CD4-positive, CD25-positive, alpha-beta regulatory T cell (primary cell): ENCODE data around the gene CHMP1A. TPM values are rescaled to one million over a fixed set of nuclear protein-coding genes. Genes with fewer than 3 reads are reported as not detected.
A peak's percentile ranks its signal among the peaks of the same experiment; 100 is the strongest.
"Not testable (repeated sequence)": the region's sequence is repeated elsewhere in the genome, so short reads cannot be mapped to it uniquely, and the experiment has no call there.

Experiments
- ATAC-seq, 2 donors: fragments of 150-1000 bp; cut with Tn5 transposase; one replicate each; pipeline ENCODE4 v1.10.0; 2021; ENCODE audit warnings: low read depth in 2 of 2, moderate number of reproducible peaks in 2 of 2, moderate library complexity in 1 of 2
- DNase-seq, 3 donors: peaks; one replicate each; pipeline versions ENCODE4 v3.0.0 to v3.0.0-alpha.2; 2012 to 2022; ENCODE audit warnings: mixed read lengths in 1 of 3
- H3K27ac ChIP-seq: one replicate; pipeline ENCODE4 v1.7.0; 2013; ENCODE audit warnings: mild to moderate bottlenecking, low read length; ENCODE audit not compliant: insufficient read depth, poor library complexity, severe bottlenecking
- H3K27me3 ChIP-seq: one replicate; pipeline ENCODE4 v1.7.0; 2013; ENCODE audit warnings: low read length; ENCODE audit not compliant: control insufficient read depth, insufficient read depth
- H3K36me3 ChIP-seq: one replicate; pipeline ENCODE4 v1.7.0; 2013; ENCODE audit warnings: mild to moderate bottlenecking, low read length, moderate library complexity; ENCODE audit not compliant: control insufficient read depth, insufficient read depth
- H3K4me1 ChIP-seq: 2 replicates; pipeline ENCODE4 v1.7.0; 2013; ENCODE audit warnings: mild to moderate bottlenecking, low read length; ENCODE audit not compliant: insufficient read depth, control insufficient read depth, poor library complexity, severe bottlenecking
- H3K4me3 ChIP-seq: one replicate; pipeline ENCODE4 v1.7.0; 2013; ENCODE audit warnings: low read depth, mild to moderate bottlenecking, low read length, moderate library complexity
- H3K9me3 ChIP-seq, 2 experiments: 1 replicate in 1 of 2; 2 replicates in 1 of 2; pipeline ENCODE4 v1.7.0; 2013; ENCODE audit warnings: low read length in 2 of 2, mild to moderate bottlenecking in 1 of 2, moderate library complexity in 1 of 2; ENCODE audit not compliant: control insufficient read depth in 2 of 2
- H3K27ac Mint-ChIP-seq, 3 donors: one replicate each; pipeline ENCODE4 v1.8.0; 2020 to 2022; ENCODE audit warnings: mild to moderate bottlenecking in 3 of 3, mixed read lengths in 3 of 3, moderate library complexity in 2 of 3
- H3K27me3 Mint-ChIP-seq: one replicate; pipeline ENCODE4 v1.8.0; 2022; ENCODE audit warnings: mild to moderate bottlenecking, mixed read lengths
- H3K36me3 Mint-ChIP-seq: one replicate; pipeline ENCODE4 v1.8.0; 2020; ENCODE audit warnings: mixed read lengths
- H3K4me1 Mint-ChIP-seq, 4 donors: one replicate each; pipeline ENCODE4 v1.8.0; 2020 to 2022; ENCODE audit warnings: mixed read lengths in 4 of 4, mild to moderate bottlenecking in 1 of 4
- H3K4me3 Mint-ChIP-seq, 4 donors: one replicate each; pipeline ENCODE4 v1.8.0; 2020 to 2022; ENCODE audit warnings: mild to moderate bottlenecking in 4 of 4, mixed read lengths in 4 of 4, moderate library complexity in 3 of 4
- H3K9me3 Mint-ChIP-seq, 7 donors: one replicate each; pipeline ENCODE4 v1.8.0; 2020 to 2022; ENCODE audit warnings: mixed read lengths in 7 of 7, mild to moderate bottlenecking in 3 of 7, moderate library complexity in 2 of 7
- polyA plus RNA-seq, 4 donors: library from polyadenylated mRNA; unstranded; fragments of 300-500 nt; fragmentation: Illumina TruSeq; gene quantifications; one replicate each; pipeline ENCODE4 v1.2.3, GENCODE V29; 2021
- total RNA-seq: library from RNA; stranded (reverse); gene quantifications from one replicate; pipeline ENCODE4 v1.2.3, GENCODE V29; 2022

The CHMP1A gene
- total and polyA plus RNA-seq, 5 donors from 2014 or later, result 77.5 to 111 (median 89.2) TPM

DNA sequence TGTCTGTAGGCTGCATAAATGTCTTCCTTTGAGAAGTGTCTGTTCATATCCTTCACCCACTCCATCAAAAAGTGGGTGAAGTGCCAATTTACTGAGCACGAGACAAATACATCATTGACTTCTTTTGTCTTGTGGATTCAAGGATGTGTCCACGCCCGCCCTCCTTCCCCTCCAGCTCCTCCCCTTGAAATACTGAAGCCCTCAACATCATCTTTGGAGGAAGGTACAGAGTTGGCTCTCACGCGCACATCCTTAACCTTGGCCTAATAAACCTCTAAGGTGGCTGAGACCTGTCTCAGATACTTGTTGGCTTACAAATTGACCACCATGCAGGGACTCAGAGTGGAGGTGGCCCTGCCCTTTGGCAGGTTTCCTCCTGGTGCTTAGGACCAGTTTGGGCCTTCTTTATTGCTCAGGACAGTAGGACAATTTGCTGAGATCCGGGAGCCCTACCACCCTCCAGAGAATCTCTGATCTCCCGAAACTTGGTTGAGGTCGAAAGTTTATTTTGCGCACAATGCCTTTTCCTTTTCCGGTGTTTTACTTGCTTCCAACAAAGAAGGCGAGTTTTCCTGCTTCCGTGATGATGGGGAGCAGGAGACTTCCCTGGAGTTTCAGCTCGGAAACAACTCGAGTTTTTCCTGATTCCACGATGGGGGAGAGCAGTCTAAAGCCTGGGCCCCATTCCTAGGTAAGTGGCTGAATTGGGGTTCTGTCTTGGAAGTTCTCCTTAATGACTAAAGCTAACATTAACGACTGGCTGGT lies 14.9 kb upstream of the CHMP1A start:
- Mint-ChIP-seq H3K9me3 (no peaks in the 10 kb centered on the region), H3K4me1 (peaks cover 0 to 6% (median 2%) of the 10 kb centered on the region in 4 donors), H3K36me3 (no peaks in the 10 kb centered on the region), H3K27me3 (no peaks in the 10 kb centered on the region), H3K4me3 (no peak overlapping the region), H3K27ac (no peak overlapping the region)
- no peak for ATAC-seq
- Histone ChIP-seq H3K36me3 (no peaks in the 10 kb centered on the region), H3K4me3 (no peak overlapping the region), H3K27me3 (no peaks in the 10 kb centered on the region), H3K9me3 (no peaks in the 10 kb centered on the region), H3K27ac (no peak overlapping the region), H3K4me1 (no peaks in the 10 kb centered on the region)
- no peak for DNase-seq

DNA sequence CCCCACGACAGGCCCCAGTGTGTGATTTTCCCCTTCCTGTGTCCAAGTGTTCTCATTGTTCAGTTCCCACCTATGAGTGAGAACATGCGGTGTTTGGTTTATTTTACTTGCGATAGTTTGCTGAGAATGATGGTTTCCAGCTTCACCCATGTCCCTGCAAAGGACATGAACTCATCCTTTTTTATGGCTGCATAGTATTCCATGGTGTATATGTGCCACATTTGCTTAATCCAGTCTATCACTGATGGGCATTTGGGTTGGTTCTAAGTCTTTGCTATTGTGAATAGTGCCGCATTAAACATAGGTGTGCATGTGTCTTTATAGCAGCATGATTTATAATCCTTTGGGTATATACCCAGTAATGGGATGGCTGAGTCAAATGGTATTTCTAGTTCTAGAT lies 14.1 kb upstream of the CHMP1A start:
- H3K27ac Mint-ChIP-seq, H3K27ac ChIP-seq, H3K27me3 Mint-ChIP-seq, H3K27me3 ChIP-seq, H3K4me3 ChIP-seq, H3K36me3 ChIP-seq, H3K9me3 Mint-ChIP-seq, H3K4me1 ChIP-seq, ATAC-seq, DNase-seq, H3K36me3 Mint-ChIP-seq, H3K4me1 Mint-ChIP-seq, H3K9me3 ChIP-seq: not testable (repeated sequence)
- H3K4me3 Mint-ChIP-seq, result peak overlapping the region in 1 of 4 donors; percentile 2

DNA sequence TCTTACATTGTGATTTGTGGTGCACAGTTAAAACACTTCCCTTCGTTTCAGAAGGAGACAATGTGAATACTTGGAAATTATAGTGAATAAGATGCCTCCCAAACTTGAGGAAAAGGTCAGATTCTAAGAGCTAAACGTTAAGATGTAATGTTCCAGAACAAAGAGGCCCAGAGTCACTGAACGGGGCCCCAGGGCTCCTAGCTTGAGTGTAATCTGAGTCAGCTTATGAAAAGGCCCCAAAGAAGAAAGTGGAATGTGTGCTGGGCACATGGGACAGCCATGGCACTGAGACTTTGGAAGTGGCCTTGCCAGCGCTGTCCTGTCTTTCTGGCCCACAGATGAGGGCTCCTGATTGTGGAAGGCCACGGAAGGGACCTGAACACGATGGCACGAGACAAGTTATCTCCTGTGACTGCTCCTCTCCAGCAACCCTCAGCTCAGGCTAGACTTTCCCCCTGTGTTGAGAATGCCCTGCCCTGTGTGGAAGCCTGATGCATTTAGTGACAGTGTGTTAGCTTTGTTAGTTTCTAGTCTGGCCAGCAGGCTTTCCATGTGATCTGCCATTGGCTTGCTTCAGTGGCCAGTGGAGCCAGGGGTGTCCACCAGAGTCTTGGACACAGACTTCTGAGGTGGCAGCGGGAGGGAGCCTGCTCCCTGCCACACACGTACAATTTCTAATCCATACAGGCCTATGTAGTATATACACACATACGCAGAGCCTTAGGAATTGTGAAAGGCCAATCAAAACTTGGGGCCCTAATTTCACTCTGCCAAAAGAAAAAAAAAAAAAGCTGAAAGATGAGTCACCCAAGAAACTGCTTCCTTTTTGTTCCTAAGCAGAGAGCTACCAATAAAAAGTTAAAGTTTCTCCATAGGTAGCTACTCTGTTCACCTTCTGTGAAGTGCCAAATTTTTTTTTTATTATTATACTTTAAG lies 13.3 kb upstream of the CHMP1A start:
- H3K27ac Mint-ChIP-seq, result peak overlapping the region in 1 of 3 donors; percentile 64
- H3K9me3 Mint-ChIP-seq, result no peaks in the 10 kb centered on the region
- peaks cover 0 to 6% (median 5%) of the 10 kb centered on the region in 4 donors for H3K4me1 Mint-ChIP-seq
- Histone ChIP-seq H3K4me3 (no peak overlapping the region), H3K36me3 (no peaks in the 10 kb centered on the region), H3K27ac (no peak overlapping the region), H3K27me3 (no peaks in the 10 kb centered on the region), H3K9me3 (no peaks in the 10 kb centered on the region), H3K4me1 (no peaks in the 10 kb centered on the region)
- no peaks in the 10 kb centered on the region for H3K36me3 Mint-ChIP-seq
- ATAC-seq (no peak), DNase-seq (no peak)
- H3K27me3 Mint-ChIP-seq, result no peaks in the 10 kb centered on the region
- H3K4me3 Mint-ChIP-seq, result no peak overlapping the region

DNA sequence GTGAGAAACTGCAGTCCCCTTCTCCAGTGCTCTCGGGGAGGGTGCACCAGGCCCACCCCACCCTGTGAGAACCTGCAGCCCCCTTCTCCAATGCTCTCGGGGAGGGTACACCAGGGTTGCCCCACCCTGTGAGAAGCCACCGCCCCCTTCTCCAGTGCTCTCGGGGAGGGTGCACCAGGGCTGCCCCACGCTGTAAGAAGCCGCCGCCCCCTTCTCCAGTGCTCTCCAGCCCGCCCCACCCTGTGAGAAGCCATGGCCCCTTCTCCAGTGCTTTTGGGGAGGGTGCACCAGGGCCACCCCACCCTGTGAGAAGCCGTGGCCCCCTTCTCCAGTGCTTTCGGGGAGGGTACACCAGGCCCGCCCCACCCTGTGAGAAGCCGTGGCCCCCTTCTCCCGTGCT lies 12.2 kb upstream of the CHMP1A start:
- H3K9me3 Mint-ChIP-seq, result no peaks in the 10 kb centered on the region
- H3K27ac Mint-ChIP-seq, result no peak overlapping the region
- H3K4me3 ChIP-seq, result no peak overlapping the region
- no peak overlapping the region for H3K27ac ChIP-seq
- H3K27me3 Mint-ChIP-seq, result no peaks in the 10 kb centered on the region
- ATAC-seq, result no peak
- H3K36me3 ChIP-seq, result no peaks in the 10 kb centered on the region
- no peak for DNase-seq
- H3K27me3 ChIP-seq, result no peaks in the 10 kb centered on the region
- no peaks in the 10 kb centered on the region for H3K9me3 ChIP-seq
- no peak overlapping the region for H3K4me3 Mint-ChIP-seq
- no peaks in the 10 kb centered on the region for H3K36me3 Mint-ChIP-seq
- H3K4me1 ChIP-seq, result no peaks in the 10 kb centered on the region
- H3K4me1 Mint-ChIP-seq, result peaks cover 0 to 6% (median 5%) of the 10 kb centered on the region in 4 donors

DNA sequence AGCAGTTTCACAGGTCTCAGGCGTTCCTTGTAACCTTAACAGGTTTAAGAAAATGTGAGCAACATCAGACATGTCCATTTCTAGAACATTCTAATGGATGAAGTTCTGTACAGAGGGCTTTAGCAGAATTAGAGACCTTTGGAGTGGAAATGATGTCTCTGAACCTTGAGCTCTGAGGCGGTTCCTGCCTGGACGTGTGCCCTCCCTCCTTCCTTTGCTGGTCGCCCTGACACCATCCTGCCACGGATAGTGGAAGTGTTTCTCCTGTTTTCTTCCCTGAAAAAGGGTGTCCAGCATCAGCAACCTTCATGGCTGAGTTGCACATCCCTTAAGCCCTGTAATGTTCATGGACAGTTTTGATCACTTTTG lies 11.3 kb upstream of the CHMP1A start:
- H3K4me3 Mint-ChIP-seq, result no peak overlapping the region
- DNase-seq (no peak), ATAC-seq (no peak)
- H3K4me1 ChIP-seq, result no peaks in the 10 kb centered on the region
- H3K9me3 ChIP-seq, result no peaks in the 10 kb centered on the region
- no peaks in the 10 kb centered on the region for H3K27me3 Mint-ChIP-seq
- peaks cover 0 to 6% (median 5%) of the 10 kb centered on the region in 4 donors for H3K4me1 Mint-ChIP-seq
- H3K27ac Mint-ChIP-seq, result no peak overlapping the region
- H3K4me3 ChIP-seq, result no peak overlapping the region
- no peak overlapping the region for H3K27ac ChIP-seq
- no peaks in the 10 kb centered on the region for H3K27me3 ChIP-seq
- no peaks in the 10 kb centered on the region for H3K9me3 Mint-ChIP-seq
- peaks cover 5% of the 10 kb centered on the region for H3K36me3 Mint-ChIP-seq
- no peaks in the 10 kb centered on the region for H3K36me3 ChIP-seq

DNA sequence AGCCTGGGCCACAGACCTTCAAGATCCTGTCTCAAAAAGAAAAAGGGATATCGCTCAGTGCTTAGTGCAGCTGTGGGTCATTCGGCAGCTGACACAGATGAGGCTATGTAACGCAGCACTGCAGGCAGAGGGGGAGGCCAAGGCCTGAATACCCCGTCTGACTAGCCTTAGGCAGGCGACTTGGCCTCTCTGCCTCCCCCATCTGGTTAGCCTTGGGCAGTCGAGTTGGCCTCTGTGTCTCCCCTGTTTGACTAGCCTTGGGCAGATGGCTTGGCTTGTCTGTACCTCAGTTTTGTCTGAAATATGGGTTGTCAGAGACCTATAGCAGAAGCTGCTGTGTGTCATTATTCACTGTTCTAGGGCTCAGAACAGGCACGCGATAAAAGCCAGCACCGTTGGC lies 10.1 kb upstream of the CHMP1A start:
- H3K27ac Mint-ChIP-seq, result no peak overlapping the region

DNA sequence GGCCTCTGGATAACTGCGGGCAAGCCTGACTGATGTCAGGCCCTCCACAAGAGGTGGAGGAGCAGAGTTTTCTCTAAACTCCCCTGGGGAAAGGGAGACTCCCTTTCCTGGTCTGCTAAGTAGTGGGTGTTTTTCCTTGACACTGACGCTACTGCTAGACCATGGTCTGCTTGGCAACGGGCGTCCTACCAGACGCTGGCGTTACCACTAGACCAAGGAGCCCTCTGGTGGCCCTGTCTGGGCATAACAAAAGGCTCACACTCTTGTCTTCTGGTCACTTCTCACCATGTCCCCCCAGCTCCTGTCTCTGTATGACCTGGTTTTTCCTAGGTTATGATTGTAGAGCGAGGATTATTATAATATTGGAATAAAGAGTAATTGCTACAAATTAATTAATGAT lies 9.5 kb upstream of the CHMP1A start:
- H3K27me3 Mint-ChIP-seq, H3K36me3 ChIP-seq, H3K4me1 ChIP-seq, H3K4me3 ChIP-seq, H3K27me3 ChIP-seq, H3K9me3 ChIP-seq, DNase-seq, H3K4me1 Mint-ChIP-seq, H3K4me3 Mint-ChIP-seq, H3K36me3 Mint-ChIP-seq, ATAC-seq, H3K27ac Mint-ChIP-seq, H3K27ac ChIP-seq, H3K9me3 Mint-ChIP-seq: not testable (repeated sequence)

More for the DNA sequence above, 10.1 kb upstream of the CHMP1A start:
- DNase-seq (no peak), ATAC-seq (no peak)
- Mint-ChIP-seq H3K4me3 (no peak overlapping the region), H3K27me3 (no peaks in the 10 kb centered on the region), H3K9me3 (no peaks in the 10 kb centered on the region), H3K36me3 (peaks cover 9% of the 10 kb centered on the region), H3K4me1 (peaks cover 0 to 6% (median 5%) of the 10 kb centered on the region in 4 donors)
- Histone ChIP-seq H3K27me3 (no peaks in the 10 kb centered on the region), H3K27ac (no peak overlapping the region), H3K4me1 (no peaks in the 10 kb centered on the region), H3K36me3 (no peaks in the 10 kb centered on the region), H3K4me3 (no peak overlapping the region), H3K9me3 (no peaks in the 10 kb centered on the region)
